ENCODE results near the gene MLN. TPM values are rescaled to one million over a fixed set of nuclear protein-coding genes. Genes with fewer than 3 reads are reported as not detected.

Gene MLN
- total and polyA plus RNA-seq, 2 donors (not counting 1 experiment from before 2014, with no cell fraction given): not detected

GRCh38 chr6:33759887-33760629, 43.7 kb downstream of the MLN start:
- TF ChIP-seq, protein P1, sequence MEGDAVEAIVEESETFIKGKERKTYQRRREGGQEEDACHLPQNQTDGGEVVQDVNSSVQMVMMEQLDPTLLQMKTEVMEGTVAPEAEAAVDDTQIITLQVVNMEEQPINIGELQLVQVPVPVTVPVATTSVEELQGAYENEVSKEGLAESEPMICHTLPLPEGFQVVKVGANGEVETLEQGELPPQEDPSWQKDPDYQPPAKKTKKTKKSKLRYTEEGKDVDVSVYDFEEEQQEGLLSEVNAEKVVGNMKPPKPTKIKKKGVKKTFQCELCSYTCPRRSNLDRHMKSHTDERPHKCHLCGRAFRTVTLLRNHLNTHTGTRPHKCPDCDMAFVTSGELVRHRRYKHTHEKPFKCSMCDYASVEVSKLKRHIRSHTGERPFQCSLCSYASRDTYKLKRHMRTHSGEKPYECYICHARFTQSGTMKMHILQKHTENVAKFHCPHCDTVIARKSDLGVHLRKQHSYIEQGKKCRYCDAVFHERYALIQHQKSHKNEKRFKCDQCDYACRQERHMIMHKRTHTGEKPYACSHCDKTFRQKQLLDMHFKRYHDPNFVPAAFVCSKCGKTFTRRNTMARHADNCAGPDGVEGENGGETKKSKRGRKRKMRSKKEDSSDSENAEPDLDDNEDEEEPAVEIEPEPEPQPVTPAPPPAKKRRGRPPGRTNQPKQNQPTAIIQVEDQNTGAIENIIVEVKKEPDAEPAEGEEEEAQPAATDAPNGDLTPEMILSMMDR (IDR thresholded peaks at IDR 0.05): no peak
- TF ChIP-seq EZH2 (IDR thresholded peaks at IDR 0.05; ENCODE audit: borderline replicate concordance, insufficient read depth, low read depth, low read length, poor library complexity, severe bottlenecking): no peak
- no peaks in the 10 kb centered on the region for H4K20me1 ChIP-seq (ENCODE audit: control insufficient read depth, insufficient read depth, low read length, poor library complexity, severe bottlenecking)
- peaks cover 36% of the 10 kb centered on the region for H3K27me3 Mint-ChIP-seq
- no peak overlapping the region for H3K27ac ChIP-seq (ENCODE audit: low read length in 2 of 2)
- H3K4me1 Mint-ChIP-seq: peaks cover 4% of the 10 kb centered on the region
- H3K4me2 ChIP-seq (replicated peaks; ENCODE audit: low read depth, low read length, poor library complexity, severe bottlenecking): no peak overlapping the region
- ChIA-PET CTCF (interaction anchor here (1.3 to 4.2 kb wide), 2 partner anchors 11 to 43 kb away, joined by 3 to 23 read pairs; no protein-coding TSS in a partner anchor), POLR2A (no interaction called here)
- no peak overlapping the region for H3K27ac Mint-ChIP-seq
- peaks cover 0 to 4% (median 2%) of the 10 kb centered on the region in 4 experiments for H3K27me3 ChIP-seq (replicated peaks in 1 of 4; ENCODE audit: control extremely low read depth in 1 of 4, control insufficient read depth in 3 of 4, insufficient read depth in 4 of 4, low read length in 3 of 4)
- no peak overlapping the region for H3K4me3 ChIP-seq (ENCODE audit: control extremely low read depth in 1 of 5, extremely low read depth in 1 of 5, insufficient read depth in 1 of 5, low read depth in 2 of 5, low read length in 4 of 5)
- H2AFZ ChIP-seq (ENCODE audit: insufficient read depth, low read depth, low read length, poor library complexity, severe bottlenecking): no peak overlapping the region
- ATAC-seq (ENCODE audit: low read depth): no peak
- H3K79me2 ChIP-seq (ENCODE audit: control insufficient read depth, insufficient read depth, low read length): no peaks in the 10 kb centered on the region
- H3K9me3 Mint-ChIP-seq (ENCODE audit: insufficient read depth): no peaks in the 10 kb centered on the region
- H3K4me1 ChIP-seq (ENCODE audit: control insufficient read depth in 2 of 2, insufficient read depth in 2 of 2, low read length in 2 of 2): peaks cover 0 to 3% of the 10 kb centered on the region in 2 donors
- DNase-seq: no peak
- H3K4me3 Mint-ChIP-seq: no peak overlapping the region
- H3K9ac ChIP-seq (ENCODE audit: low read length): no peak overlapping the region
- 85% methylated on average over 7 of the region's 9 CpGs for WGBS (ENCODE audit: insufficient coverage)
- intact Hi-C loops (cut with micrococcal nuclease): no loop called here
- no peaks in the 10 kb centered on the region for H3K9me3 ChIP-seq (ENCODE audit: control extremely low read depth in 1 of 3, control insufficient read depth in 2 of 3, insufficient read depth in 1 of 3, low read length in 2 of 3)
- no peaks in the 10 kb centered on the region for H3K36me3 ChIP-seq (replicated peaks in 1 of 2; ENCODE audit: control extremely low read depth in 1 of 2, control insufficient read depth in 1 of 2, extremely low read depth in 1 of 2, insufficient read depth in 2 of 2, low read length in 1 of 2)

- Histone ChIP-seq H3K36me3 (replicated peaks in 1 of 2; ENCODE audit: control extremely low read depth in 1 of 2, control insufficient read depth in 1 of 2, extremely low read depth in 1 of 2, insufficient read depth in 2 of 2, low read length in 1 of 2) (no peaks in the 10 kb centered on the region), H4K20me1 (ENCODE audit: control insufficient read depth, insufficient read depth, low read length, poor library complexity, severe bottlenecking) (no peaks in the 10 kb centered on the region), H3K27me3 (replicated peaks in 1 of 4; ENCODE audit: control extremely low read depth in 1 of 4, control insufficient read depth in 3 of 4, insufficient read depth in 4 of 4, low read length in 3 of 4) (peaks cover 0 to 9% (median 2%) of the 10 kb centered on the region in 4 experiments), H3K4me3 (ENCODE audit: control extremely low read depth in 1 of 5, extremely low read depth in 1 of 5, insufficient read depth in 1 of 5, low read depth in 2 of 5, low read length in 4 of 5) (no peak overlapping the region), H3K4me1 (ENCODE audit: control insufficient read depth in 2 of 2, insufficient read depth in 2 of 2, low read length in 2 of 2) (peaks cover 0 to 3% of the 10 kb centered on the region in 2 donors), H2AFZ (ENCODE audit: insufficient read depth, low read depth, low read length, poor library complexity, severe bottlenecking) (no peak overlapping the region), H3K4me2 (replicated peaks; ENCODE audit: low read depth, low read length, poor library complexity, severe bottlenecking) (no peak overlapping the region), H3K9ac (ENCODE audit: low read length) (no peak overlapping the region), H3K9me3 (ENCODE audit: control extremely low read depth in 1 of 3, control insufficient read depth in 2 of 3, insufficient read depth in 1 of 3, low read length in 2 of 3) (no peaks in the 10 kb centered on the region), H3K27ac (ENCODE audit: low read length in 2 of 2) (no peak overlapping the region), H3K79me2 (ENCODE audit: control insufficient read depth, insufficient read depth, low read length) (no peaks in the 10 kb centered on the region)
- intact Hi-C loops (cut with micrococcal nuclease): no loop called here
- ATAC-seq (ENCODE audit: low read depth): no peak
- no peak for TF ChIP-seq EZH2 (IDR thresholded peaks at IDR 0.05; ENCODE audit: borderline replicate concordance, insufficient read depth, low read depth, low read length, poor library complexity, severe bottlenecking)
- TF ChIP-seq, protein P1 (IDR thresholded peaks at IDR 0.05): no peak
- Mint-ChIP-seq H3K4me3 (no peak overlapping the region), H3K27ac (no peak overlapping the region), H3K9me3 (ENCODE audit: insufficient read depth) (no peaks in the 10 kb centered on the region), H3K27me3 (peaks cover 29% of the 10 kb centered on the region), H3K4me1 (peaks cover 4% of the 10 kb centered on the region)
- WGBS (ENCODE audit: insufficient coverage): 58% methylated on average over 3 of the region's 7 CpGs
- ChIA-PET POLR2A (no interaction called here), CTCF (no interaction called here)
- DNase-seq: no peak
Measured at GRCh38 chr6:33758815-33759216, 45.0 kb downstream of the MLN start.

Measured in B cell (primary cell).